Measurements from ENCODE around the gene FIG4. TPM values are rescaled to one million over a fixed set of nuclear protein-coding genes. Genes with fewer than 3 reads are reported as not detected.
"Not testable (repeated sequence)": the region's sequence is repeated elsewhere in the genome, so short reads cannot be mapped to it uniquely, and the experiment has no call there.

FIG4 gene
- total RNA-seq, 1 donor from 2014 or later: 15.4 TPM

- no peak for TF ChIP-seq CTCF (IDR thresholded peaks at IDR 0.05; ENCODE audit: partially characterized antibody, unreplicated experiment)
- no peak for DNase-seq
- Mint-ChIP-seq H3K4me3 (ENCODE audit: unreplicated experiment) (no peak overlapping the region), H3K27me3 (ENCODE audit: unreplicated experiment) (no peaks in the 10 kb centered on the region), H3K4me1 (ENCODE audit: low read depth, unreplicated experiment) (peaks cover 6% of the 10 kb centered on the region), H3K36me3 (ENCODE audit: unreplicated experiment) (no peaks in the 10 kb centered on the region), H3K9me3 (ENCODE audit: unreplicated experiment) (no peaks in the 10 kb centered on the region), H3K27ac (ENCODE audit: unreplicated experiment) (no peak overlapping the region)
Observed at GRCh38 chr6:109718991-109719390, 27.9 kb downstream of the FIG4 start.

GRCh38 chr6:109720311-109720710 lies 29.2 kb downstream of the FIG4 start:
- H3K27me3 Mint-ChIP-seq (ENCODE audit: unreplicated experiment): peaks cover 2% of the 10 kb centered on the region
- H3K4me1 Mint-ChIP-seq (ENCODE audit: low read depth, unreplicated experiment): peaks cover 4% of the 10 kb centered on the region
- no peaks in the 10 kb centered on the region for H3K36me3 Mint-ChIP-seq (ENCODE audit: unreplicated experiment)
- no peak for TF ChIP-seq CTCF (IDR thresholded peaks at IDR 0.05; ENCODE audit: partially characterized antibody, unreplicated experiment)
- H3K4me3 Mint-ChIP-seq (ENCODE audit: unreplicated experiment): no peak overlapping the region
- no peak overlapping the region for H3K27ac Mint-ChIP-seq (ENCODE audit: unreplicated experiment)
- DNase-seq: no peak
- peaks cover 2% of the 10 kb centered on the region for H3K9me3 Mint-ChIP-seq (ENCODE audit: unreplicated experiment)

- H3K4me3 Mint-ChIP-seq (ENCODE audit: unreplicated experiment): no peak overlapping the region
- no peak for TF ChIP-seq CTCF (IDR thresholded peaks at IDR 0.05; ENCODE audit: partially characterized antibody, unreplicated experiment)
Observed at GRCh38 chr6:109722011-109722410, 30.9 kb downstream of the FIG4 start.

GRCh38 chr6:109722564-109723254 lies 31.6 kb downstream of the FIG4 start:
- Mint-ChIP-seq H3K4me3 (ENCODE audit: unreplicated experiment) (no peak overlapping the region), H3K36me3 (ENCODE audit: unreplicated experiment) (no peaks in the 10 kb centered on the region), H3K9me3 (ENCODE audit: unreplicated experiment) (peaks cover 4% of the 10 kb centered on the region), H3K27me3 (ENCODE audit: unreplicated experiment) (peaks cover 2% of the 10 kb centered on the region), H3K4me1 (ENCODE audit: low read depth, unreplicated experiment) (peaks cover 2% of the 10 kb centered on the region), H3K27ac (ENCODE audit: unreplicated experiment) (no peak overlapping the region)
- no peak for DNase-seq
- TF ChIP-seq CTCF (IDR thresholded peaks at IDR 0.05; ENCODE audit: partially characterized antibody, unreplicated experiment): no peak

More at GRCh38 chr6:109722011-109722410, 30.9 kb downstream of the FIG4 start:
- Mint-ChIP-seq H3K27me3 (ENCODE audit: unreplicated experiment) (peaks cover 2% of the 10 kb centered on the region), H3K27ac (ENCODE audit: unreplicated experiment) (no peak overlapping the region), H3K9me3 (ENCODE audit: unreplicated experiment) (peaks cover 4% of the 10 kb centered on the region), H3K4me1 (ENCODE audit: low read depth, unreplicated experiment) (peaks cover 4% of the 10 kb centered on the region), H3K36me3 (ENCODE audit: unreplicated experiment) (no peaks in the 10 kb centered on the region)
- no peak for DNase-seq

- not testable (repeated sequence) for H3K4me1 Mint-ChIP-seq (ENCODE audit: low read depth, unreplicated experiment); H3K9me3 Mint-ChIP-seq (ENCODE audit: unreplicated experiment); DNase-seq; H3K27ac Mint-ChIP-seq (ENCODE audit: unreplicated experiment); H3K27me3 Mint-ChIP-seq (ENCODE audit: unreplicated experiment); H3K4me3 Mint-ChIP-seq (ENCODE audit: unreplicated experiment); H3K36me3 Mint-ChIP-seq (ENCODE audit: unreplicated experiment)
Observed at GRCh38 chr6:109725250-109725649, 34.2 kb downstream of the FIG4 start.

Data from glutamatergic neuron (in vitro differentiated cells).